Trophoblast cell (in vitro differentiated cells and primary cell): ENCODE results near the gene TM7SF2.

Source experiments
- DNase-seq, 2 donors: peaks; one replicate each; pipeline ENCODE4 v3.0.0-alpha.2; 2016
- H2AFZ ChIP-seq: 2 replicates; pipeline ENCODE4 v1.6.1; 2013; ENCODE audit warnings: low read length, moderate library complexity, mild to moderate bottlenecking; ENCODE audit not compliant: insufficient read depth, poor library complexity
- H2AK5ac ChIP-seq: 2 replicates; pipeline ENCODE4 v1.6.1; 2013; ENCODE audit warnings: mild to moderate bottlenecking, low read length
- H2BK120ac ChIP-seq: 2 replicates; pipeline ENCODE4 v1.6.1; 2013; ENCODE audit warnings: low read length, mild to moderate bottlenecking, moderate library complexity; ENCODE audit not compliant: insufficient read depth, poor library complexity
- H2BK12ac ChIP-seq: 2 replicates; pipeline ENCODE4 v1.6.1; 2013; ENCODE audit warnings: mild to moderate bottlenecking, low read length, moderate library complexity
- H2BK5ac ChIP-seq: 2 replicates; pipeline ENCODE4 v1.6.1; 2013; ENCODE audit warnings: low read length, low read depth, moderate library complexity, mild to moderate bottlenecking; ENCODE audit not compliant: poor library complexity
- H3K14ac ChIP-seq: 2 replicates; pipeline ENCODE4 v1.6.1; 2013; ENCODE audit warnings: mild to moderate bottlenecking, low read length
- H3K18ac ChIP-seq: 2 replicates; pipeline ENCODE4 v1.6.1; 2013; ENCODE audit warnings: mild to moderate bottlenecking, low read length
- H3K23ac ChIP-seq: 2 replicates; pipeline ENCODE4 v1.6.1; 2013; ENCODE audit warnings: low read length
- H3K27ac ChIP-seq: 2 replicates; pipeline ENCODE4 v1.5.1; 2013; ENCODE audit warnings: low read depth, mild to moderate bottlenecking, inconsistent platforms, low read length, moderate library complexity
- H3K27me3 ChIP-seq: 2 replicates; pipeline ENCODE4 v1.6.1; 2013; ENCODE audit warnings: inconsistent platforms, mild to moderate bottlenecking, low read length, moderate library complexity; ENCODE audit not compliant: insufficient read depth
- H3K36me3 ChIP-seq, 2 experiments: 1 replicate in 1 of 2; 2 replicates in 1 of 2; pipeline ENCODE4 v1.6.1; 2013; ENCODE audit warnings: low read length in 2 of 2, mild to moderate bottlenecking in 2 of 2, moderate library complexity in 1 of 2; ENCODE audit not compliant: insufficient read depth in 2 of 2, control insufficient read depth in 1 of 2
- H3K4ac ChIP-seq: 2 replicates; pipeline ENCODE4 v1.6.1; 2013; ENCODE audit warnings: low read depth, mild to moderate bottlenecking, low read length, moderate library complexity
- H3K4me1 ChIP-seq, 2 experiments: 1 replicate in 1 of 2; 2 replicates in 1 of 2; pipeline ENCODE4 v1.6.1; 2013; ENCODE audit warnings: low read length in 2 of 2, mild to moderate bottlenecking in 2 of 2, moderate library complexity in 1 of 2; ENCODE audit not compliant: insufficient read depth in 2 of 2, control insufficient read depth in 1 of 2
- H3K4me2 ChIP-seq: 2 replicates; pipeline ENCODE4 v1.6.1; 2013; ENCODE audit warnings: inconsistent platforms, mild to moderate bottlenecking, low read length, moderate library complexity
- H3K4me3 ChIP-seq: 2 replicates; pipeline ENCODE4 v1.5.1; 2013; ENCODE audit warnings: mild to moderate bottlenecking, low read depth, low read length, inconsistent platforms
- H3K79me1 ChIP-seq: one replicate; pipeline ENCODE4 v1.6.1; 2013; ENCODE audit warnings: low read length
- H3K79me2 ChIP-seq: 2 replicates; pipeline ENCODE4 v1.6.1; 2013; ENCODE audit warnings: low read length, mild to moderate bottlenecking; ENCODE audit not compliant: control insufficient read depth, insufficient read depth, poor library complexity
- H3K9ac ChIP-seq: 2 replicates; pipeline ENCODE4 v1.6.1; 2013; ENCODE audit warnings: mild to moderate bottlenecking, low read length
- H3K9me3 ChIP-seq: 2 replicates; pipeline ENCODE4 v1.6.1; 2013; ENCODE audit warnings: low read depth, mild to moderate bottlenecking, control low read depth, inconsistent platforms, low read length; ENCODE audit not compliant: insufficient read depth
- H4K12ac ChIP-seq: 2 replicates; pipeline ENCODE4 v1.6.1; 2013; ENCODE audit warnings: low read depth, mild to moderate bottlenecking, low read length, moderate library complexity
- H4K8ac ChIP-seq: 2 replicates; pipeline ENCODE4 v1.6.1; 2013; ENCODE audit warnings: low read depth, mild to moderate bottlenecking, low read length, moderate library complexity
- H4K91ac ChIP-seq: one replicate; pipeline ENCODE4 v1.6.1; 2013; ENCODE audit warnings: low read depth, mild to moderate bottlenecking, low read length, moderate library complexity
- WGBS: extraction: QIAGEN DNeasy Blood & Tissue Kit; methylation state at CpG from one replicate; pipeline ENCODE4 v1.1.7; 2013; ENCODE audit warnings: missing lambda C conversion rate; ENCODE audit not compliant: insufficient read length, insufficient coverage; ENCODE audit errors: extremely low coverage; 5-methylcytosine and 5-hydroxymethylcytosine counted together

The TM7SF2 gene

DNA sequence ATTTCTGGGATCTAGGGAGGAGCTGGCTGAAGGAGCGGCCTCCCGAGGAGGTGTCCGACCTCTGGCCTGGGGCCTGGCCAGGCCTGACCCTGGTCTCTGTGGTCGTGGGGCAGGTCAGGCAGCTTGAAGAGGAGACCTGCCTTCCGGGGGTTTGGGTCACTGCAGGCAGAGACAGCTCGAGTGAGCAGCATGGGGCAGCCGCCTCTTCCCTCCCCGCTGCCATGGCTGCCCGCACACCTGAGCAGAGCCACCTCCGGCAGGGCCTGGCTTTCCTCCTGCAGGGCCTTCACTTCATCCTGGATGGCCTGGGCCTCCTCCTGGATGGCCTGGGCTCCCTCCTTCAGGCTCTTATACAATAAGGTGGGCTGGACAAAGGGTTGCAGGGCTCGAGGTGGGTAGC is 45.4 kb upstream of the TM7SF2 start:
- no peaks in the 10 kb centered on the region for H3K36me3 ChIP-seq
- no peaks in the 10 kb centered on the region for H3K9me3 ChIP-seq
- no peak overlapping the region for H3K9ac ChIP-seq
- H3K79me1 ChIP-seq: no peaks in the 10 kb centered on the region
- H2BK120ac ChIP-seq: no peak overlapping the region
- H3K79me2 ChIP-seq: no peaks in the 10 kb centered on the region
- WGBS: no CpG with 5 or more reads among the region's 11 CpGs
- H2AFZ ChIP-seq: no peak overlapping the region
- H4K8ac ChIP-seq: peak overlapping the region; percentile 30
- H2BK12ac ChIP-seq: no peak overlapping the region
- H3K27ac ChIP-seq: no peak overlapping the region
- H4K12ac ChIP-seq: peak overlapping the region; percentile 16
- H2BK5ac ChIP-seq: no peak overlapping the region
- no peak overlapping the region for H3K18ac ChIP-seq
- H3K14ac ChIP-seq: no peak overlapping the region
- H2AK5ac ChIP-seq: no peak overlapping the region
- H3K4me1 ChIP-seq: peaks cover 8 to 10% of the 10 kb centered on the region in 2 experiments
- H3K4me3 ChIP-seq: no peak overlapping the region
- no peak for DNase-seq
- H4K91ac ChIP-seq: no peak overlapping the region
- no peak overlapping the region for H3K4ac ChIP-seq
- no peak overlapping the region for H3K4me2 ChIP-seq
- H3K27me3 ChIP-seq: no peaks in the 10 kb centered on the region
- no peak overlapping the region for H3K23ac ChIP-seq

DNA sequence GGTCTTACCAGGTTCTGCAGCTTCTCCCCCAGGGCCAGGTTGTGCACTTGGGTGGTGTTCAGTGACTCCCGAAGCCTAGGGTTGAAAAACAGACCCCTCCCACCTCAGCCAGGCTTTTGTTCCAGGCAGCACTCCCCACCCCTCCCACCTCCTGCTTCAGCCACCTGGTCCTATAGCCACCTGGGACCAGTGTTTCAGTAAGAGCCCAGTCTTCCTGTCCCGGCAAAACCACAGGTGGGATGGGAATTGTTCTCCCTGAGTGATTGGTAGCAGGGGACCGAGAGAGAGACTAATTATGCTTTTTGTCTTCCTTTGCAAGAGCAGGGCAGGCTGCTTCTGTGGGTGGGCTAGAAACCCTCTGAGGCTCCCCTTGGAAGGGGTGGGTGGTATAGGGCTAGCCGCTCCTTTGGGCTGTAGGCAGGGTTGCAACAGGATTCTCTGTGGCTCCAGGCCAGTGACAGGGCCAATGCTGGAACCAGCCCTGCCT is 44.8 kb upstream of the TM7SF2 start:
- H3K23ac ChIP-seq: no peak overlapping the region
- H4K12ac ChIP-seq: no peak overlapping the region
- no peak for DNase-seq
- no peaks in the 10 kb centered on the region for H3K9me3 ChIP-seq
- no peak overlapping the region for H3K4me2 ChIP-seq
- peaks cover 8 to 10% of the 10 kb centered on the region in 2 experiments for H3K4me1 ChIP-seq
- no peak overlapping the region for H2BK12ac ChIP-seq
- no peak overlapping the region for H3K4ac ChIP-seq
- H3K27ac ChIP-seq: no peak overlapping the region
- no peak overlapping the region for H2AFZ ChIP-seq
- no peak overlapping the region for H2BK5ac ChIP-seq
- H3K79me2 ChIP-seq: no peaks in the 10 kb centered on the region
- no peak overlapping the region for H3K9ac ChIP-seq
- no peaks in the 10 kb centered on the region for H3K79me1 ChIP-seq
- no CpG with 5 or more reads among the region's 4 CpGs for WGBS
- no peak overlapping the region for H2BK120ac ChIP-seq
- no peak overlapping the region for H3K18ac ChIP-seq
- no peak overlapping the region for H4K91ac ChIP-seq
- H3K4me3 ChIP-seq: no peak overlapping the region
- H3K36me3 ChIP-seq: no peaks in the 10 kb centered on the region
- no peak overlapping the region for H2AK5ac ChIP-seq
- no peak overlapping the region for H3K14ac ChIP-seq
- H4K8ac ChIP-seq: no peak overlapping the region
- H3K27me3 ChIP-seq: no peaks in the 10 kb centered on the region

DNA sequence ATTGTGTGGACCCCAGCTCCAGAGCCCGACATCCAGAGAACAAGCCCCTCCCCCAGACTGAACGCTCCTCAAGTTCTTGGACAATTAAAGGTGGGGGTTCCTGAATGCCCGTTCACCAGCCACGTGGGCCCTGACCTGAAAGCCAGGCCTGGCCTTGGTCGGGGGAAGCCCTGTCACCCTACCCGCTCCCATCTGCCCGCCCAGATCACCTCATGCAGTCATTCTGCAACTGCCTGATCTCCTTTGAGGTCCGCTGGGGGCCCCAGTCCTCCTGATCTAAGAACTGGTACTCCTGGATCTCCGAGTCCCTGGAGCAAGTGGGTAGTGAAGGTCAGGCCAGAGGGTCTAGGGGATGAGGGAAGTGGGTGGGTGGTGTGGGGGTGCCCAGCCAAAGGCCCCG is 44.2 kb upstream of the TM7SF2 start:
- no peak for DNase-seq
- Histone ChIP-seq H3K4ac (no peak overlapping the region), H4K8ac (no peak overlapping the region), H3K4me1 (peaks cover 8 to 10% of the 10 kb centered on the region in 2 experiments), H3K79me2 (no peaks in the 10 kb centered on the region), H2BK5ac (no peak overlapping the region), H3K36me3 (no peaks in the 10 kb centered on the region), H2BK12ac (no peak overlapping the region), H3K23ac (no peak overlapping the region), H3K4me2 (no peak overlapping the region), H4K12ac (no peak overlapping the region), H3K27me3 (no peaks in the 10 kb centered on the region), H3K79me1 (no peaks in the 10 kb centered on the region), H4K91ac (no peak overlapping the region), H3K4me3 (no peak overlapping the region), H2AK5ac (no peak overlapping the region), H3K27ac (no peak overlapping the region), H3K9me3 (no peaks in the 10 kb centered on the region), H3K14ac (no peak overlapping the region), H2BK120ac (no peak overlapping the region), H2AFZ (no peak overlapping the region), H3K18ac (no peak overlapping the region), H3K9ac (no peak overlapping the region)
- WGBS: no CpG with 5 or more reads among the region's 10 CpGs

DNA sequence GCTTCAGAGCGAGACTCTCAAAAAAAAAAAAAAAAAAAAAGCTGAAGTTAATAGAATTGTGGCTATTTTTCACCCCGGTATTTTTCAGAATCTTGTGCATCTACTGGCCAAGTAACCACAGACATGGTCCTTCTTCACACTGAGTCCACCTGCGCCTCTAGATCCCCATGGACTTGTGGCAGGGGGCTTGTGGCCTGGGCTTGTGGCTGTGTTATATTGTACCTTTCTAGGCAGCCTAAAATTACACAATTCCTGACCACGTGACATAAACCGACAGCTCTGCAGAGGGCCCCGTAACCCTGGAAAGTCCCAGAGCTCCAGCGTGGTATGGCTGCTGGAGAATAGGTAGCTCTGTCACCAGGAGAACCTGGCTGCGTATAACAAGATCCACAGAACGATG is 42.5 kb upstream of the TM7SF2 start:
- Histone ChIP-seq H3K9ac (no peak overlapping the region), H2BK5ac (no peak overlapping the region), H2AK5ac (no peak overlapping the region), H3K27ac (no peak overlapping the region), H3K4me2 (no peak overlapping the region), H3K4me3 (no peak overlapping the region), H3K14ac (no peak overlapping the region), H3K27me3 (no peaks in the 10 kb centered on the region), H3K36me3 (no peaks in the 10 kb centered on the region), H3K23ac (no peak overlapping the region), H4K91ac (no peak overlapping the region), H3K9me3 (no peaks in the 10 kb centered on the region), H2AFZ (no peak overlapping the region), H2BK12ac (no peak overlapping the region), H3K18ac (no peak overlapping the region), H4K8ac (no peak overlapping the region), H4K12ac (no peak overlapping the region), H3K79me2 (no peaks in the 10 kb centered on the region), H3K4me1 (peaks cover 8 to 10% of the 10 kb centered on the region in 2 experiments), H3K79me1 (no peaks in the 10 kb centered on the region), H3K4ac (no peak overlapping the region), H2BK120ac (no peak overlapping the region)
- DNase-seq: no peak
- no CpG with 5 or more reads among the region's 9 CpGs for WGBS
